Measurements from ENCODE around the gene HRAS. TPM values are rescaled to one million over a fixed set of nuclear protein-coding genes. Genes with fewer than 3 reads are reported as not detected.

HRAS gene
- total RNA-seq, 8 experiments from 2014 or later = 38.5 to 96.1 (median 57.2) TPM

DNA sequence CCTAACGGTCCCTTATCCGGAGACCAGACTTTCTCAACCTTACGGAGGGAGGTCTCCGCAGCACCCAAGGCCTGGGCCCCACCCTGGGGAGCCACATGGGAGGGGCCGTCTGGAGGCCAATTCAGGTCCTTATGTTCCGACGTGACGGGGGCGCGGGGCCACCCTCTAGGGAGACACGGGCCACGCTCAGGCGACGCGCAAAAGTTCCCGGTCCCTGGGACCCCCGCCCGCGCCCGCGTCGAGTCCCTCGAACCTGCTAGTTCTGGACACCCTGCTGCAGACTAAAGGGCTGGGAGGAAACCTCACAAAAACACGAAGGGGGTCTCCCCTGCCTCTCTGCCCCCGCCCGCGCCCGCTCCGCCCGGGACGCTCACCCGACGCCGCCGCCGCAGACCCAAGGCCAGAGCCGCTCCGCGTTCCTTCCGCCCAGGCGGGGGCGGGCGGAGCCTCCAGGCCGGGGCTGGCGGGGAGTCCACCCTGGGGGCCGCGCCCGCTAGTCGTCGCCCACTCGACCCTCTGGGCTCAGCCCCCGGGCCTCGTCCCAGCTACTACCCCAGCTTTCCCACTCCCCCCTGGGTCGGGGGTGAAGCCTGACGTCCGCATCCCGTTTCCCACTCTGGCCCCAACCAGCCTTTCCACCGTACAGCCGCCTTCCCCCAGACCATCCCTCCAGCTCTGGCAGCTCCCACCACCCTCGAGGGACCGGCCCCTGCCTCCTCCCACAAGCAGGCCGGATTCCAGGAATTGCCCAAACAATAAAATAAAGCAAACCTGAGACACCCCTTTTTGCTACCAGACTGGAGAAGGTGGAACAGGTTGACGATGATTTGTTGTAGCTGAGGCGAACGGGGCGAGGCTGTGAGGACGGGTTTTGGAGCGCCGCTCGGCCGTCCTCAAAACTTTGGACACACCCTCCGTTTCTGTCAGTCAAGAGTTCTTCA, 31.1 kb downstream of the HRAS start:
- WGBS, 10 experiments = 0 to 100% (median 70%) methylated on average over 2 to 12 of the region's 72 CpGs; no CpG with 5 or more reads in 2 of the 10 experiments
- Histone ChIP-seq H3K4me1 (replicated peaks in 1 of 2) (peaks cover 17 to 18% of the 10 kb centered on the region in 2 donors), H3K27ac (no peak overlapping the region), H3K4me3 (peak overlapping the region in 1 of 5 donors; percentile 94)
- in situ Hi-C loops (cut with MboI; ENCODE audit: low pct_unique_long_range_greater_than_20kb in 2 of 9, low sequenced_read_pairs in 9 of 9, unreplicated experiment in 9 of 9) = no loop called here
- peak in 3 of 8 experiments; percentile 6 to 7 (median 7) for ATAC-seq (replicated peaks in 6 of 8)

DNA sequence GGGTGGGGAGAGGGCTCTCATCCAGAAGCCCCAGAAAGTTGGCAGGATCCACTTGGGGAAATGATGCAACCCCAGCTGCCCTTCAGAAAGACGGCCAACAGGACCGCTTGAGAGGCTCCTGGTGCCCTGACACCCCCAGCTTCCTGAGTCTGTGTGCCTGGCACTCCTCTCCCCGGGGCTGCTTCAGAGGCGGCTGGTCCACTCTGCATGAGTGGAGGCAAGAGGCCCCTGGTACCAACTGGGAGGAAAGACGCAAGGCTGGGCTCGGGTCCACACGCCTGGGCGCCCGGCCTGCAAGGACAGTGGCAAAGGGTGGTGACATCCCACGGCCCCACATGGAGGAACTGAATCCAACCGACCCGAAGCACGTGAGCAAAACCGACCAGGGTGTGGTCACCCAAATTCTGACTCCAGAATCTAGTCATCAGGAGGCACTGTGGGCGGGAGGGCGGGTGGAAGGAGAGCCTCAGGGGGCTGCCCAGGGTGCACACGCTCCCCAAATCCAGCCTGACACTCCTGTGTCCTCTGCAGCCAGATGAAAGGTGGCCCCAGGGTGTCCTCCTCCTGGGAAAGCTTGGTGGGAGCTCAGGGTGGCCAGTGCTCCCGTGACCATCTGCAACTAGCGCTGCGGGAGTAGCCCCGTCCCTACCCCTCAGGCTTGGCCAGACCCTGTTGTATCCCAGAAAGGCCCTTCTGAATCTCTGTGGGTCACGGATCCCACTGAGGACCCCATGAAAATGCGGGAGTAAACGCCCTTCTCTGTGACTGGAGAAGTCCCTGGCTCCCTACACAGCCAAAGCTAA, 32.0 kb downstream of the HRAS start:
- Histone ChIP-seq H3K4me3 (no peak overlapping the region), H3K27ac (no peak overlapping the region), H3K4me1 (replicated peaks in 1 of 2) (peaks cover 17 to 18% of the 10 kb centered on the region in 2 donors)
- in situ Hi-C loops (cut with MboI; ENCODE audit: low pct_unique_long_range_greater_than_20kb in 2 of 9, low sequenced_read_pairs in 9 of 9, unreplicated experiment in 9 of 9) = no loop called here
- ATAC-seq (replicated peaks in 6 of 8) = peak in 2 of 8 experiments; percentile 0 to 1
- WGBS, 10 experiments = 8 to 100% (median 88%) methylated on average over 2 to 3 of the region's 24 CpGs; no CpG with 5 or more reads in 5 of the 10 experiments

GRCh38 chr11:502288-503178, 32.8 kb downstream of the HRAS start:
- ATAC-seq (replicated peaks in 6 of 8) = no peak
- 40 to 100% methylated on average over 2 to 3 of the region's 10 CpGs; no CpG with 5 or more reads in 8 of the 10 experiments for WGBS, 10 experiments
- Histone ChIP-seq H3K27ac (no peak overlapping the region), H3K4me3 (no peak overlapping the region), H3K4me1 (replicated peaks in 1 of 2) (peaks cover 13 to 14% of the 10 kb centered on the region in 2 donors)
- in situ Hi-C loops (cut with MboI; ENCODE audit: low pct_unique_long_range_greater_than_20kb in 2 of 9, low sequenced_read_pairs in 9 of 9, unreplicated experiment in 9 of 9) = no loop called here

GRCh38 chr11:501683-502287, 33.6 kb downstream of the HRAS start:
- Histone ChIP-seq H3K4me3 (no peak overlapping the region), H3K4me1 (replicated peaks in 1 of 2) (peaks cover 13 to 14% of the 10 kb centered on the region in 2 donors), H3K27ac (no peak overlapping the region)
- ATAC-seq (replicated peaks in 6 of 8) = no peak
- in situ Hi-C loops (cut with MboI; ENCODE audit: low pct_unique_long_range_greater_than_20kb in 2 of 9, low sequenced_read_pairs in 9 of 9, unreplicated experiment in 9 of 9) = no loop called here
- WGBS, 10 experiments = 92 to 100% (median 98%) methylated on average over 2 to 6 of the region's 19 CpGs; no CpG with 5 or more reads in 6 of the 10 experiments

DNA sequence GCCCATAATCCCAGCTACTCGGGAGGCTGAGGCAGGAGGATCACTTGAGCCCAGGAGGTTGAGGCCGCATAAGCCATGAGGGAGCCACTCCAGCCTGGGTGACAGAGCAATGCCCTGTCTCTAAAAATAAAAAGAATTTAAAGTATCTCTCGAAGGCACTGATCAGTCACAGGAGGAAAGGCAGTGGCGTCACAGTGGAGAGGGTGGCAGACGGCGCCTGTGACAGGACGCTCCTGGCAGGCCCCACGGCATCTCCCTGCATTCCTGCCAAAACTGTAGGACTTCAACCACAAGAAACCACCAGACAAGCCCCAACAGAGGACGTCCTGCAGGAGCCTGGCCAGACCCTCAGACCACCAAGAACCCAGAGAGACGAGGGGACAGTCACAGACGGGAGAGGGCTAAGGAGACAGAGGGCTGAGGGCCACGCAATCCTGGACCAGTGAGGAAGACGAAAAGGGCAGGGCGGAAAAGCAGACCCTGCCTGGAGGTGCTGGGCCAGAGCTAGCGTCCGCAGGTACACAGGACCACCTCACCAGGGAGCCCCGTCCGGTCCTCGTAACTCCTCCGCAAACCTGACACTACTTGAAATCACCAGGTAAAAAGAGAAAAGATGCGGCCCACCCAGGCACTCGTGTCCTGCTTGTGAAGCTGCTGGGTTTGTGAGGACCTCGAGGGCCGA, 34.2 kb downstream of the HRAS start:
- Histone ChIP-seq H3K27ac (no peak overlapping the region), H3K4me3 (no peak overlapping the region), H3K4me1 (replicated peaks in 1 of 2) (peaks cover 13 to 14% of the 10 kb centered on the region in 2 donors)
- ATAC-seq (replicated peaks in 6 of 8) = no peak
- in situ Hi-C loops (cut with MboI; ENCODE audit: low pct_unique_long_range_greater_than_20kb in 2 of 9, low sequenced_read_pairs in 9 of 9, unreplicated experiment in 9 of 9) = no loop called here
- 82 to 100% (median 100%) methylated on average over 2 to 9 of the region's 24 CpGs; no CpG with 5 or more reads in 4 of the 10 experiments for WGBS, 10 experiments

- peaks cover 0 to under 1% of the 10 kb centered on the region in 2 donors for H3K4me1 ChIP-seq (replicated peaks in 1 of 2)
- in situ Hi-C loops (cut with MboI; ENCODE audit: low pct_unique_long_range_greater_than_20kb in 2 of 9, low sequenced_read_pairs in 9 of 9, unreplicated experiment in 9 of 9) = no loop called here
- 87 to 100% (median 100%) methylated on average over 1 to 10 of the region's 24 CpGs; no CpG with 5 or more reads in 5 of the 10 experiments for WGBS, 10 experiments
- H3K27ac ChIP-seq = no peak overlapping the region
- no peak for ATAC-seq (replicated peaks in 6 of 8)
- no peak overlapping the region for H3K4me3 ChIP-seq
Measured at GRCh38 chr11:499201-500076, 35.9 kb downstream of the HRAS start.

DNA sequence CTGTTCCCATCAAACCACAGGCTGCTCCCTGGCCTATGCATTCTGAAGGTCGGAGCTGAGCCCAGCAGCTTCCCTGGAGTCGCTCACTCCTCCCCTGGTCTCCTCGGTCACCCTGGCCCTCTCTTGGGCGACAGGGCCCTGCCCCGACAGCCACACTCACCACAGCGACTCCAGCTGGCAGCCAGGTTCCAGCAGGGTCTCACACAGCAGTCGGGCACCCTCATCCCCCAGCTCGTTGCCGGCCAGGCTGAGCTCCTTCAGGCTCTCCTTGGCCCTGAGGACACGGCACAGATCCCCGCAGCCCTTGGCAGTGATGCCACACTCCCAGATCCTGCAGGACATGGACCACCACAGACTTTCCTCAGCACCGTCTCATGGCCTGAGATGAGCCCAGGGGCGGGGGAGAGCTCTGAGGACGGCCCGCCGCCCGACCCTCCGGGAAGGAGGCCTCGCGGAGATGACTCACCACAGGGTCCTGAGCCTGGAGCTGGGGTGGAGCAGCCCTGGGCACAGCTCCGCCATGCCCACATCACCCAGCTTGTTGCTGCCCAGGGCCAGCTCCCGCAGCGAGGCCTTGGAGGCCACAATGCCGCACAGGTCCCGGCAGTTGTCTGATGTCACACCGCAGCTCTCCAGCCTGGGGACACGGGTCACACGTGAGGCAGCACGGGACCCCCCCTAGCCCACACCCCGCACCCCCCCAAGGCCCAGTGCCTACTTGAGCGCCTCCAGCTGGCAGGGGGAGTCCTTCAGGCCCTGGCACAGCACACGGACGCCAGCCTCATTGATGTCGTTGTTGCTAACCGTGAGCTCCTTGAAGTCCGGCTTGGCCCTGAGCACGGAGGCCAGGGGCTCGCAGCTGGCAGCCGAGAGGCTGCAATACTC, 36.8 kb downstream of the HRAS start:
- H3K27ac ChIP-seq = no peak overlapping the region
- H3K4me1 ChIP-seq (replicated peaks in 1 of 2) = no peaks in the 10 kb centered on the region
- ATAC-seq (replicated peaks in 6 of 8) = no peak
- no peak overlapping the region for H3K4me3 ChIP-seq
- in situ Hi-C loops (cut with MboI; ENCODE audit: low pct_unique_long_range_greater_than_20kb in 2 of 9, low sequenced_read_pairs in 9 of 9, unreplicated experiment in 9 of 9) = no loop called here
- 93 to 100% (median 96%) methylated on average over 1 to 8 of the region's 39 CpGs; no CpG with 5 or more reads in 5 of the 10 experiments for WGBS, 10 experiments

- Histone ChIP-seq H3K4me3 (no peak overlapping the region), H3K27ac (no peak overlapping the region), H3K4me1 (replicated peaks in 1 of 2) (no peaks in the 10 kb centered on the region)
- WGBS, 10 experiments = 95 to 100% (median 100%) methylated on average over 2 to 16 of the region's 31 CpGs
- in situ Hi-C loops (cut with MboI; ENCODE audit: low pct_unique_long_range_greater_than_20kb in 2 of 9, low sequenced_read_pairs in 9 of 9, unreplicated experiment in 9 of 9) = no loop called here
- no peak for ATAC-seq (replicated peaks in 6 of 8)
Measured at GRCh38 chr11:497565-498296, 37.6 kb downstream of the HRAS start.

DNA sequence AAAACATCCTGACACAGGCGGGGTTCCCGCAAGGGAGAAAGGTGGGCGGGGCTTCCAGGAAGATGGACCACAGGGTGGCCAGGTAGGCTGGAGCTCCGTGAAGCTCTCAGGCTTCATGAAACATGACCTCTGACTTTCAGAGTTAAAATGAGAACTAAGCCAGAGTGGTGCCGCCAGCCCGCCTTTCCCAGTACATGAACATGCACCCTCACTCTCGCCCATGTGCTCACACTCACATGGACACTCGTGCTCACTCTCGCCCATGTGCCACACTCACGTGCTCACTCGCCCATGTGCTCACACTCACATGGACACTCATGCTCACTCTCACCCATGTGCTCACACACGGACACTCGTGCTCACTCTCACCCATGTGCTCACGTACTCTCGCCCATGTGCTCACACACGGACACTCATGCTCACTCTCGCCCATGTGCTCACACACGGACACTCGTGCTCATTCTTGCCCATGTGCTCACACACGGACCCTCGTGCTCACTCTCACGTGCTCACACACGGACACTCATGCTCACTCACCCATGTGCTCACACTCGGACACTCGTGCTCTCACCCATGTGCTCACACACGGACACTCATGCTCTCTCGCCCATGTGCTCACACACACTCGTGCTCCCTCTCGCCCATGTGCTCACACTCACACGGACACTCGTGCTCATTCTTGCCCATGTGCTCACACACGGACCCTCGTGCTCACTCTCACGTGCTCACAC, 38.4 kb downstream of the HRAS start:
- Histone ChIP-seq H3K4me1 (replicated peaks in 1 of 2) (no peaks in the 10 kb centered on the region), H3K27ac (no peak overlapping the region), H3K4me3 (no peak overlapping the region)
- ATAC-seq (replicated peaks in 6 of 8) = no peak
- 60 to 100% (median 98%) methylated on average over 1 to 23 of the region's 34 CpGs; no CpG with 5 or more reads in 1 of the 10 experiments for WGBS, 10 experiments
- in situ Hi-C loops (cut with MboI; ENCODE audit: low pct_unique_long_range_greater_than_20kb in 2 of 9, low sequenced_read_pairs in 9 of 9, unreplicated experiment in 9 of 9) = no loop called here
